ENCODE data around the gene IL1RAPL2.

The IL1RAPL2 gene

GRCh38 chrX:105464618-105465017 lies 898.6 kb downstream of the IL1RAPL2 start:
- Histone ChIP-seq H3K9ac (ENCODE audit: low read length) (no peak overlapping the region), H3K27ac (ENCODE audit: low read length) (no peak overlapping the region), H3K36me3 (ENCODE audit: control insufficient read depth, low read depth, low read length) (no peaks in the 10 kb centered on the region), H3K4me1 (ENCODE audit: control insufficient read depth, low read depth, low read length) (no peaks in the 10 kb centered on the region), H3K27me3 (ENCODE audit: control insufficient read depth, insufficient read depth, low read length) (no peaks in the 10 kb centered on the region), H3K4me3 (ENCODE audit: low read length) (no peak overlapping the region), H3K9me3 (ENCODE audit: control insufficient read depth, low read depth, low read length) (no peaks in the 10 kb centered on the region)

GRCh38 chrX:105468741-105469140 lies 902.7 kb downstream of the IL1RAPL2 start:
- no peak overlapping the region for H3K27ac ChIP-seq (ENCODE audit: low read length)
- H3K9ac ChIP-seq (ENCODE audit: low read length): no peak overlapping the region
- no peaks in the 10 kb centered on the region for H3K4me1 ChIP-seq (ENCODE audit: control insufficient read depth, low read depth, low read length)
- H3K9me3 ChIP-seq (ENCODE audit: control insufficient read depth, low read depth, low read length): no peaks in the 10 kb centered on the region
- H3K4me3 ChIP-seq (ENCODE audit: low read length): no peak overlapping the region
- H3K36me3 ChIP-seq (ENCODE audit: control insufficient read depth, low read depth, low read length): no peaks in the 10 kb centered on the region
- no peaks in the 10 kb centered on the region for H3K27me3 ChIP-seq (ENCODE audit: control insufficient read depth, insufficient read depth, low read length)

GRCh38 chrX:105471597-105471996 lies 905.6 kb downstream of the IL1RAPL2 start:
- no peaks in the 10 kb centered on the region for H3K4me1 ChIP-seq (ENCODE audit: control insufficient read depth, low read depth, low read length)
- no peaks in the 10 kb centered on the region for H3K9me3 ChIP-seq (ENCODE audit: control insufficient read depth, low read depth, low read length)
- no peak overlapping the region for H3K9ac ChIP-seq (ENCODE audit: low read length)
- no peaks in the 10 kb centered on the region for H3K36me3 ChIP-seq (ENCODE audit: control insufficient read depth, low read depth, low read length)
- no peak overlapping the region for H3K27ac ChIP-seq (ENCODE audit: low read length)
- no peak overlapping the region for H3K4me3 ChIP-seq (ENCODE audit: low read length)
- H3K27me3 ChIP-seq (ENCODE audit: control insufficient read depth, insufficient read depth, low read length): no peaks in the 10 kb centered on the region

- no peak overlapping the region for H3K27ac ChIP-seq (ENCODE audit: low read length)
- no peaks in the 10 kb centered on the region for H3K36me3 ChIP-seq (ENCODE audit: control insufficient read depth, low read depth, low read length)
- no peaks in the 10 kb centered on the region for H3K9me3 ChIP-seq (ENCODE audit: control insufficient read depth, low read depth, low read length)
- H3K9ac ChIP-seq (ENCODE audit: low read length): no peak overlapping the region
- no peak overlapping the region for H3K4me3 ChIP-seq (ENCODE audit: low read length)
- no peaks in the 10 kb centered on the region for H3K4me1 ChIP-seq (ENCODE audit: control insufficient read depth, low read depth, low read length)
- no peaks in the 10 kb centered on the region for H3K27me3 ChIP-seq (ENCODE audit: control insufficient read depth, insufficient read depth, low read length)
Observed at GRCh38 chrX:105475801-105476200, 909.8 kb downstream of the IL1RAPL2 start.

GRCh38 chrX:105477351-105477750 lies 911.4 kb downstream of the IL1RAPL2 start:
- no peaks in the 10 kb centered on the region for H3K36me3 ChIP-seq (ENCODE audit: control insufficient read depth, low read depth, low read length)
- H3K9ac ChIP-seq (ENCODE audit: low read length): no peak overlapping the region
- H3K9me3 ChIP-seq (ENCODE audit: control insufficient read depth, low read depth, low read length): no peaks in the 10 kb centered on the region
- no peaks in the 10 kb centered on the region for H3K27me3 ChIP-seq (ENCODE audit: control insufficient read depth, insufficient read depth, low read length)
- H3K27ac ChIP-seq (ENCODE audit: low read length): no peak overlapping the region
- no peak overlapping the region for H3K4me3 ChIP-seq (ENCODE audit: low read length)
- H3K4me1 ChIP-seq (ENCODE audit: control insufficient read depth, low read depth, low read length): no peaks in the 10 kb centered on the region

GRCh38 chrX:105480646-105481310 lies 914.8 kb downstream of the IL1RAPL2 start:
- Histone ChIP-seq H3K27ac (ENCODE audit: low read length) (no peak overlapping the region), H3K9ac (ENCODE audit: low read length) (no peak overlapping the region), H3K27me3 (ENCODE audit: control insufficient read depth, insufficient read depth, low read length) (no peaks in the 10 kb centered on the region)

GRCh38 chrX:105483011-105483410 lies 917.0 kb downstream of the IL1RAPL2 start:
- H3K27me3 ChIP-seq (ENCODE audit: control insufficient read depth, insufficient read depth, low read length): no peaks in the 10 kb centered on the region
- H3K9ac ChIP-seq (ENCODE audit: low read length): no peak overlapping the region
- no peak overlapping the region for H3K27ac ChIP-seq (ENCODE audit: low read length)
- H3K36me3 ChIP-seq (ENCODE audit: control insufficient read depth, low read depth, low read length): no peaks in the 10 kb centered on the region
- H3K9me3 ChIP-seq (ENCODE audit: control insufficient read depth, low read depth, low read length): no peaks in the 10 kb centered on the region
- peaks cover 5% of the 10 kb centered on the region for H3K4me1 ChIP-seq (ENCODE audit: control insufficient read depth, low read depth, low read length)
- no peak overlapping the region for H3K4me3 ChIP-seq (ENCODE audit: low read length)

More at GRCh38 chrX:105480646-105481310, 914.8 kb downstream of the IL1RAPL2 start:
- no peaks in the 10 kb centered on the region for H3K36me3 ChIP-seq (ENCODE audit: control insufficient read depth, low read depth, low read length)
- no peak overlapping the region for H3K4me3 ChIP-seq (ENCODE audit: low read length)
- peaks cover 5% of the 10 kb centered on the region for H3K4me1 ChIP-seq (ENCODE audit: control insufficient read depth, low read depth, low read length)
- H3K9me3 ChIP-seq (ENCODE audit: control insufficient read depth, low read depth, low read length): no peaks in the 10 kb centered on the region

GRCh38 chrX:105488716-105489115 lies 922.7 kb downstream of the IL1RAPL2 start:
- no peaks in the 10 kb centered on the region for H3K36me3 ChIP-seq (ENCODE audit: control insufficient read depth, low read depth, low read length)
- no peak overlapping the region for H3K4me3 ChIP-seq (ENCODE audit: low read length)
- H3K4me1 ChIP-seq (ENCODE audit: control insufficient read depth, low read depth, low read length): peaks cover 5% of the 10 kb centered on the region
- no peak overlapping the region for H3K9ac ChIP-seq (ENCODE audit: low read length)
- H3K9me3 ChIP-seq (ENCODE audit: control insufficient read depth, low read depth, low read length): no peaks in the 10 kb centered on the region
- H3K27ac ChIP-seq (ENCODE audit: low read length): no peak overlapping the region
- no peaks in the 10 kb centered on the region for H3K27me3 ChIP-seq (ENCODE audit: control insufficient read depth, insufficient read depth, low read length)

- Histone ChIP-seq H3K9me3 (ENCODE audit: control insufficient read depth, low read depth, low read length) (peaks cover 8% of the 10 kb centered on the region), H3K4me1 (ENCODE audit: control insufficient read depth, low read depth, low read length) (peaks cover 28% of the 10 kb centered on the region), H3K4me3 (ENCODE audit: low read length) (peak overlapping the region; percentile 2), H3K36me3 (ENCODE audit: control insufficient read depth, low read depth, low read length) (no peaks in the 10 kb centered on the region), H3K27ac (ENCODE audit: low read length) (peak overlapping the region; percentile 57), H3K27me3 (ENCODE audit: control insufficient read depth, insufficient read depth, low read length) (no peaks in the 10 kb centered on the region), H3K9ac (ENCODE audit: low read length) (no peak overlapping the region)
Observed at GRCh38 chrX:105495376-105495775, 929.4 kb downstream of the IL1RAPL2 start.

GRCh38 chrX:105502336-105502735 lies 936.3 kb downstream of the IL1RAPL2 start:
- peaks cover 8% of the 10 kb centered on the region for H3K9me3 ChIP-seq (ENCODE audit: control insufficient read depth, low read depth, low read length)
- no peak overlapping the region for H3K4me3 ChIP-seq (ENCODE audit: low read length)
- H3K4me1 ChIP-seq (ENCODE audit: control insufficient read depth, low read depth, low read length): no peaks in the 10 kb centered on the region
- no peaks in the 10 kb centered on the region for H3K36me3 ChIP-seq (ENCODE audit: control insufficient read depth, low read depth, low read length)
- no peak overlapping the region for H3K27ac ChIP-seq (ENCODE audit: low read length)
- no peak overlapping the region for H3K9ac ChIP-seq (ENCODE audit: low read length)
- H3K27me3 ChIP-seq (ENCODE audit: control insufficient read depth, insufficient read depth, low read length): no peaks in the 10 kb centered on the region

GRCh38 chrX:105515561-105515960 lies 949.6 kb downstream of the IL1RAPL2 start:
- H3K4me1 ChIP-seq (ENCODE audit: control insufficient read depth, low read depth, low read length): no peaks in the 10 kb centered on the region
- H3K36me3 ChIP-seq (ENCODE audit: control insufficient read depth, low read depth, low read length): no peaks in the 10 kb centered on the region
- H3K27me3 ChIP-seq (ENCODE audit: control insufficient read depth, insufficient read depth, low read length): no peaks in the 10 kb centered on the region
- no peak overlapping the region for H3K27ac ChIP-seq (ENCODE audit: low read length)
- H3K4me3 ChIP-seq (ENCODE audit: low read length): no peak overlapping the region
- no peaks in the 10 kb centered on the region for H3K9me3 ChIP-seq (ENCODE audit: control insufficient read depth, low read depth, low read length)
- no peak overlapping the region for H3K9ac ChIP-seq (ENCODE audit: low read length)

- no peaks in the 10 kb centered on the region for H3K9me3 ChIP-seq (ENCODE audit: control insufficient read depth, low read depth, low read length)
- H3K4me1 ChIP-seq (ENCODE audit: control insufficient read depth, low read depth, low read length): peaks cover 14% of the 10 kb centered on the region
- no peaks in the 10 kb centered on the region for H3K36me3 ChIP-seq (ENCODE audit: control insufficient read depth, low read depth, low read length)
- no peak overlapping the region for H3K9ac ChIP-seq (ENCODE audit: low read length)
- H3K4me3 ChIP-seq (ENCODE audit: low read length): no peak overlapping the region
- H3K27ac ChIP-seq (ENCODE audit: low read length): no peak overlapping the region
- H3K27me3 ChIP-seq (ENCODE audit: control insufficient read depth, insufficient read depth, low read length): no peaks in the 10 kb centered on the region
Observed at GRCh38 chrX:105526431-105526830, 960.4 kb downstream of the IL1RAPL2 start.
